ENCODE results near the gene RAB11FIP5.
"Not testable (repeated sequence)": the region's sequence is repeated elsewhere in the genome, so short reads cannot be mapped to it uniquely, and the experiment has no call there.

RAB11FIP5 gene

DNA sequence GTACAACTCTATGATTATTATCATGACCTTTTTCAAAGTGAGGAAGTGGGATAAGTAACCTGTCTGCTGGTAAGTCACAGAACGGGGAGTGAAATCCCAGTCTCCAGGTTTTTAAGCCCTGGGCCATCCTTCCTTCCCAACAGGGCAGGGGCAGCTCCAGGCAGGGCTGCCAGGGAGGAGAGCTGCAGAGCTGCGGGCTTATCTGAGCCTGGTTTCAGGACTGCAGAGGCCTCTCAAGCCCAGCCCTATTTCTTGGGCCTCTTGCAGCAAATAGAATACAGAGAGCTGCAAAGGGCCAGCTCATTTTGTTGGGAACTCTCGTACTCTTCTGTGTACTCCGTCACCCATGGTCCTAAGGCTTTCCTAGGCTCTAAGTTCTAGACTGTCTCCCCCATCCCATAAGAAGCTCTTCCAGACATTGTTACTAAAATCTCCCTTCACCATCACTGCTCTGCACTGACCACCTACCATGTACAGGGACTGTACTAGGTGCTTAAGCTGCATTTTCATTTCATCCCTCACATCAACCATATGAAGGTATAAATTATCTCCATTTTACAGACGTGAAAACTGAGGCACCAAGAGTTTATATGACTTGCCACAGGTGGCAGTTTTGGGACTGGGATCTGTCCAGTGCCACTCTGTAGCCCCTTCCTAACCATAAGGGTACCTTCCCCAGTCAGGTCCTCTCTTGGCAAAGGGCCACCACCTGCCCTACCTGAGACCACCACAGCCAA lies 3.1 kb downstream of the RAB11FIP5 start:
- no peak for DNase-seq

GRCh38 chr2:73107211-73107926 lies 5.4 kb downstream of the RAB11FIP5 start:
- no peak for DNase-seq

DNA sequence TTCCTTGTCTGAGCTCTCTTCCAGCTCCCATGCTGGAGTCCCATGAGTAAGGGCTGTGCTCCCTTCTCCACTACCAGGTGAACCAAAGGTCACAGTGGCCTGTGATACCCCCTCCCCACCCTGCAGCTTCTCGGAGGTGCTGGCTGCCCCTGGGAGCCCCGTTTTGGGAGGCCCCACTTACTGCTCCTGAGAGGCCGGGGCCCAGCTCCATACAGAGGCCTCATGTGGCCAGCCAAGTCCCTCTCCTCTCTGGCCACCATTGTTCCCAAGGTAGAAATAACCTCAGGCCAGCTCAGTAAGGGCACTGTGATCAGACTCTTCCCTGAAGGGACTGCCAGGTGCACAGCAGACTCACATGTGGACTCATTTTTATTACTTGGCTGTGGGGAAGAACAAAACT lies 6.0 kb downstream of the RAB11FIP5 start:
- DNase-seq: no peak

GRCh38 chr2:73105511-73105971 lies 7.2 kb downstream of the RAB11FIP5 start:
- DNase-seq: no peak

DNA sequence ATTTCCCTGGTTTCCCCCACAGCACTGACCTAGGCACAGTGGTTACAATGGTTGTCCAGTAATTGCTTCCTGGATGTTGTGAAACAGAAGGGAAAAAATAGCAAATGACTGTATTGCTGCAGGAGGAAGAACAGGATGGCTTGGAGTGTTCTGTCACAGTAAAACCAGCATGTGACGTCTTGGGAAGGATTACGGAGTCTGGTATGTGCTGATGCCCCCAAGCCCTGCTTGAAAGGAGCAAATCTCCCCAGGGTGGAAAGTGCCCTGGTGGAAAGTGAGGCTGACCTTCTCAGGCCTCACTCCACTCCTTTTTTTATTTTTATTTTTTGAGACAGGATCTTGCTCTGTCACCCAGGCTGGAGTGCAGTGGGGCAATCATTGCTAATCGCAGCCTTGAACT lies 7.8 kb downstream of the RAB11FIP5 start:
- no peak for DNase-seq

- no peak for DNase-seq
These were observed 9.7 kb downstream of the RAB11FIP5 start for GRCh38 chr2:73103018-73103542.

- no peak for DNase-seq
These were observed 11.0 kb downstream of the RAB11FIP5 start for GRCh38 chr2:73101626-73102256.

GRCh38 chr2:73100956-73101355 lies 11.8 kb downstream of the RAB11FIP5 start:
- no peak for DNase-seq

- no peak for DNase-seq
These were observed 13.3 kb downstream of the RAB11FIP5 start for GRCh38 chr2:73099486-73099885.

DNA sequence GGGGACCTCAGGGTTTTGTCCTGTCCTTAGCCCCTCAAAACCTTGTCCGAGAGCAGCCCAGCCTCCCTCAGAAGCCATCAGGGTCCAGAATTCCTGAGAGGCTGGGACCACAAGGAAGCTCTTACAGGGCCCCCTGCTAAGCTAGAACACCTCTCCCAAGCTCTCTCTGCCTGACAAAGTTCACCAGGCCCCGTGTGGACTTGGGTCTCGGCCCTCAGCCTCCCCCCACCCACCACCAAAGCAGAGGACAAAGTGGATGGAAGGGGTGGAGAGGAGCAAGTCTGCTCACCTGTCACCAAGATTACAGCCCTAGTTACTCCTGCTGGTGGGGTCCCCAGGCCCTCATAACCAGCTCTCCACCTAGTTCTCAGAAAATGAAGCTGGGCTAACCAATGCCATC lies 16.8 kb downstream of the RAB11FIP5 start:
- DNase-seq: no peak

GRCh38 chr2:73093601-73094218 lies 19.0 kb downstream of the RAB11FIP5 start:
- DNase-seq: not testable (repeated sequence)

- DNase-seq: no peak
These were observed 20.5 kb downstream of the RAB11FIP5 start for GRCh38 chr2:73092146-73092783.

- DNase-seq: peak; percentile 62 to 82
These were observed 21.1 kb downstream of the RAB11FIP5 start for GRCh38 chr2:73091696-73092095.

- DNase-seq: no peak
These were observed 21.6 kb downstream of the RAB11FIP5 start for GRCh38 chr2:73091164-73091563.

GRCh38 chr2:73089270-73090030 lies 23.3 kb downstream of the RAB11FIP5 start:
- no peak for DNase-seq

DNA sequence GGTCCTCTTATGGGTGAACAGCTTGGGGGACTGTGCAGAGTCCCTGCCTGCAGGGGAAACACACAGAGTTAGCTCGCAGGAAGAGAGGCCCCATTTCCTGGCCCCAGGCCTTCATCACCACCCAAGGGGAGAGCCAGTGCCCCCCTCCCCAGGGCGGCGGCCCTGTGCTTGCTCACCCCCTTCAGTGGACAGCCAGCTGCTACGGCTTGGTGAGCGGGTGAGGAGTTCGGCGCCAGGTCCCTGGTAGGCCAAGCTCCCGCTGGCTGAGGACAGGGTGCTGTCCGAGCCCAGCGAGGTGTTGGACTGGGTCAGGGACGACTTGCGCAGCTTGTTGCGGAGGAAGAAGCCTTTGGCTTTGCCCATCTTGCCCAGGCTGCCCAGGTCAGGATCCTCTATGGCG lies 24.0 kb downstream of the RAB11FIP5 start:
- DNase-seq: no peak

DNA sequence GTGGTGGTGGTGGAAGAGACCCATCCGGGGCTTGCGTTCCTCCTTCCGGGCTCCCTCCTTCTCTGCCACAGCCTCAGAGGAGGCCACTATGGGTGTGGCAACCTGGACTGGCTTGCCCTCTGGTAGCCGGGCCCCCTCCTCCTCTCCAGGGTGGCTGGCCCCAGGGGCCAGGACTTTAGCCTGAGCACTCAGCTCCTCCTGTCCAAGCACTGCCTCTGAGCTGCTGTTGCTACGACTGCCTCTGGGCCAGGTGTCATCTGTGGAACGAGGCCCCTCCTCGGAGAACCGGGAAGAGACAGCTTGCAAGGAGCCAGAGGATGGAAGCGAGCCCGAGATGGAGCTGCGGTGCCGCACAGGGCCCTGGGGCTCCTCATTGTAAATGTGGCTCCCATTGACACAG lies 24.5 kb downstream of the RAB11FIP5 start:
- no peak for DNase-seq

DNA sequence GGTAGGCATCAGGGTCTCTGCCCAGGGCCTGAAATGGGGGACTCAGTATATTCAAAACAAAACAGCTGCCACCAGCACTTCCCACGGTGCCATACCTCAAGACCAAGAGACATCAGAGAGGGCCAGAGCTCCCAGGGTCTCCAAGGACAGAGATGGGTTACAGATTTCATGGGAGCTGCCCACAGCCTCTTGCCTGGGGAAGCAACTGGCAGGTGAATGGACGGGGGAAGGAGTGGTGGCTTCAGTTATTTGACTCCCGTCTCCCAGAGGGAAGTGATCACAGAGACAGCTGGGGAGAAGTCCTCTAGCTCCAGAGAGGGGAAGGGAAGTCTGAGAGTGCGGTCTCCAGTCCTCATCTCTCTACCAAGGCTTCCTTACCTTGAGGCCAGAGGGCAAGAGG lies 25.4 kb downstream of the RAB11FIP5 start:
- DNase-seq: no peak

- peak; percentile 32 to 57 for DNase-seq
These were observed 27.1 kb downstream of the RAB11FIP5 start for GRCh38 chr2:73085691-73086090.

DNA sequence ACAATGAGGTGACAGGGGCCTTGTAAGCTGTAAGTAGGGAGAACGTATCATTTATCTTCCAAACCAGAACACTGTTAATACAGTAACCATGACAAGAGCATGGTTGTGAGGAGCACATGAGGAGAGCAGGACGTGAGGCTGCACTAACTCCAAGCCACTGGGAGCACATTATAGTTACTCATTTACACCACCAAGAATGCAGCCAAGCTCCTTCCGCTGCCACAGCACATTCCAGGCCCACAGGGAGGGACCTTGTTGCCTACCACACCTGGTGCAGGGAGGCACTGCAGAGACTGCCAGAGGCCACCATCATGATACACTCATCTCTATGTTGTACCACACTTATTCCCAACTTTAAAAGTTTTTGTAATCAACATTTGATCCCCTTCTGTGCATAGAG lies 27.8 kb downstream of the RAB11FIP5 start:
- no peak for DNase-seq

DNA sequence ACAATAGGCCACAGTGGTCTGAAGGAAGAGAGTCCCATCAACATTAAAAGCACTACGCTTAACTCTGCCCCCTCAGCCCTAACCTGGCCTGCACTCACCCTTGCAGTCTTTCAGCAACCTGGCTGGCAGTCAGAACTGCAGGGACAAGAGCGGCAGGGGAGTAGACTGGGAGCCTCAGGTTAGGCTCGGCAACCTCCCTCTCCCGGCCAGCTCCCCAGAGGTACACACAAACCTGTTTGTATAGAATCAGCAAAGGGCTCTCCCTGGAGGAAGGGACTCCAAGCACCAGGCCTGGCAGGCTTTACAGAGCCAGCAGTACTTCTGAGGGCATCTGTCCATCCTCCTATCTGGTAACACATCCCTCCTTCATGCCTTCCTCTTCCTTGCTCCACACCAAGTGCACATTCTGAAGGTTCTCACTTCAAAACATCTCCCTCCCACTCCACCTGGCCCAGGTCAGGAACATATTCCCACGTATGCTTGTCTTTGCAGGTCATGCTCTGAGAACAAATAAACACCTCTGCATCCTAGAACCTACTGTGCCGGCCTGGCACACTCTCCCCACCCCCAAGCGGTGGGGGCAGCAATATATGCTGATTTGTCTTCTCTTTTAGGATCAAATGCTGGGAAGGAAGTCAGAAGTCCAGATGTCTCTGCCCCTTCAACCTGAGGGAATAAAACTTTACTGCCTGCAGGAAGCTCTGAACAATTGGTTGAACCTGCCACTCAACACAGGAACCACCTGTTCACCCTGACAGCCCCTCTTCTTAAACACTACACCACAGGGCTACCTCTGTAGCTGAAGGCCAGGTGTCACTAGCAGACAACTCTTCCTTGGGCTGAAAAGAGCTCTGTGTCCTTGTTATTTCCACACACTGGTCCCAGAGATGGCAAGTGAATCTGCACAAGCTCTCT lies 28.6 kb downstream of the RAB11FIP5 start:
- DNase-seq: peak in 1 of 2 experiments; percentile 15
